Fibroblast of villous mesenchyme (primary cell): ENCODE measurements around the gene SLC24A4. TPM values are rescaled to one million over a fixed set of nuclear protein-coding genes. Genes with fewer than 3 reads are reported as not detected.

Experiments used
- DNase-seq: peaks from one replicate; pipeline ENCODE4 v3.0.0-alpha.2; 2010; ENCODE audit warnings: low read depth
- H3K4me3 ChIP-seq: 2 replicates; pipeline ENCODE4 v1.5.1; 2011; ENCODE audit warnings: low read depth, mild to moderate bottlenecking, low read length
- CTCF ChIP-seq: IDR thresholded peaks from 2 replicates; pipeline ENCODE4 v1.5.1; 2012; ENCODE audit warnings: low read depth, mild to moderate bottlenecking, low read length; ENCODE audit not compliant: insufficient read depth
- total RNA-seq: library from RNA; depleted of rRNA; stranded (reverse); fragments of >200 nt; gene quantifications from 2 replicates; pipeline ENCODE4 v1.2.3, GENCODE V29; 2012

SLC24A4 gene
- total RNA-seq, 1 donor: not detected

- no peak overlapping the region for H3K4me3 ChIP-seq
- DNase-seq: no peak
- no peak for TF ChIP-seq CTCF
Measured at GRCh38 chr14:92386165-92386564, 63.2 kb downstream of the SLC24A4 start.

GRCh38 chr14:92386637-92387036 is 63.7 kb downstream of the SLC24A4 start:
- TF ChIP-seq CTCF: no peak
- peak; percentile 76 for DNase-seq
- H3K4me3 ChIP-seq: no peak overlapping the region

GRCh38 chr14:92387578-92387977 is 64.6 kb downstream of the SLC24A4 start:
- H3K4me3 ChIP-seq: no peak overlapping the region
- no peak for TF ChIP-seq CTCF
- no peak for DNase-seq

- H3K4me3 ChIP-seq: no peak overlapping the region
- TF ChIP-seq CTCF: no peak
- no peak for DNase-seq
Measured at GRCh38 chr14:92389598-92390158, 66.7 kb downstream of the SLC24A4 start.

GRCh38 chr14:92391726-92392125 is 68.8 kb downstream of the SLC24A4 start:
- H3K4me3 ChIP-seq: no peak overlapping the region
- no peak for TF ChIP-seq CTCF
- no peak for DNase-seq

GRCh38 chr14:92392711-92393110 is 69.7 kb downstream of the SLC24A4 start:
- DNase-seq: no peak
- no peak overlapping the region for H3K4me3 ChIP-seq
- no peak for TF ChIP-seq CTCF
